Measurements from ENCODE around the gene LRBA. TPM values are rescaled to one million over a fixed set of nuclear protein-coding genes. Genes with fewer than 3 reads are reported as not detected.

The LRBA gene
- total RNA-seq, 1 experiment from 2014 or later, result 25.9 TPM

- no peak for DNase-seq (ENCODE audit: low spot score)
Observed at GRCh38 chr4:150884625-150885024, 130.5 kb downstream of the LRBA start.

GRCh38 chr4:150875367-150875766 lies 139.7 kb downstream of the LRBA start:
- DNase-seq (ENCODE audit: low spot score), result no peak

- DNase-seq (ENCODE audit: low spot score), result no peak
Observed at GRCh38 chr4:150874338-150875226, 140.5 kb downstream of the LRBA start.

- DNase-seq (ENCODE audit: low spot score), result peak; percentile 71
Observed at GRCh38 chr4:150867148-150867547, 147.9 kb downstream of the LRBA start.

GRCh38 chr4:150863456-150863855 lies 151.6 kb downstream of the LRBA start:
- DNase-seq (ENCODE audit: low spot score), result no peak

GRCh38 chr4:150862829-150863228 lies 152.3 kb downstream of the LRBA start:
- no peak for DNase-seq (ENCODE audit: low spot score)

GRCh38 chr4:150859453-150859852 lies 155.6 kb downstream of the LRBA start:
- no peak for DNase-seq (ENCODE audit: low spot score)

- DNase-seq (ENCODE audit: low spot score), result no peak
Observed at GRCh38 chr4:150855981-150856510, 159.0 kb downstream of the LRBA start.

- no peak for DNase-seq (ENCODE audit: low spot score)
Observed at GRCh38 chr4:150854600-150854999, 160.5 kb downstream of the LRBA start.

- no peak for DNase-seq (ENCODE audit: low spot score)
Observed at GRCh38 chr4:150853882-150854281, 161.2 kb downstream of the LRBA start.

GRCh38 chr4:150852216-150852615 lies 162.9 kb downstream of the LRBA start:
- DNase-seq (ENCODE audit: low spot score), result no peak

GRCh38 chr4:150849016-150849415 lies 166.1 kb downstream of the LRBA start:
- peak; percentile 19 for DNase-seq (ENCODE audit: low spot score)

- DNase-seq (ENCODE audit: low spot score), result no peak
Observed at GRCh38 chr4:150828159-150828558, 186.9 kb downstream of the LRBA start.

GRCh38 chr4:150827226-150827625 lies 187.9 kb downstream of the LRBA start:
- DNase-seq (ENCODE audit: low spot score), result no peak

- DNase-seq (ENCODE audit: low spot score), result no peak
Observed at GRCh38 chr4:150826306-150826705, 188.8 kb downstream of the LRBA start.

- no peak for DNase-seq (ENCODE audit: low spot score)
Observed at GRCh38 chr4:150822407-150822806, 192.7 kb downstream of the LRBA start.

- no peak for DNase-seq (ENCODE audit: low spot score)
Observed at GRCh38 chr4:150821641-150822040, 193.4 kb downstream of the LRBA start.

- DNase-seq (ENCODE audit: low spot score), result no peak
Observed at GRCh38 chr4:150820409-150820808, 194.7 kb downstream of the LRBA start.

- DNase-seq (ENCODE audit: low spot score), result no peak
Observed at GRCh38 chr4:150818661-150819060, 196.4 kb downstream of the LRBA start.

- no peak for DNase-seq (ENCODE audit: low spot score)
Observed at GRCh38 chr4:150817804-150818528, 197.1 kb downstream of the LRBA start.

GRCh38 chr4:150817017-150817416 lies 198.1 kb downstream of the LRBA start:
- DNase-seq (ENCODE audit: low spot score), result no peak

- no peak for DNase-seq (ENCODE audit: low spot score)
Observed at GRCh38 chr4:150816491-150816890, 198.6 kb downstream of the LRBA start.

GRCh38 chr4:150814873-150815272 lies 200.2 kb downstream of the LRBA start:
- DNase-seq (ENCODE audit: low spot score), result no peak

Data from A172 (cell line).